ENCODE measurements around the gene RPUSD1. TPM values are rescaled to one million over a fixed set of nuclear protein-coding genes. Genes with fewer than 3 reads are reported as not detected.

RPUSD1 gene
- polyA plus RNA-seq, 3 donors = 29.5 to 38.1 (median 31.5) TPM

- no peak within 1 kb of the TSS for H3K4me3 ChIP-seq (replicated peaks in 1 of 3; ENCODE audit: low read depth in 2 of 3, low read length in 3 of 3)
- H4K20me1 ChIP-seq (ENCODE audit: insufficient read depth, low read length) = no peaks in the 10 kb centered on the region
- H3K27ac ChIP-seq (ENCODE audit: low read depth in 1 of 2, low read length in 2 of 2) = no peak within 1 kb of the TSS
- H3K36me3 ChIP-seq (replicated peaks in 1 of 2; ENCODE audit: control insufficient read depth in 1 of 2, insufficient read depth in 2 of 2, low read length in 2 of 2) = no peaks in the 10 kb centered on the region
- H3K27me3 ChIP-seq (ENCODE audit: control insufficient read depth in 2 of 2, insufficient read depth in 2 of 2, low read length in 2 of 2) = no peaks in the 10 kb centered on the region
- peak within 1 kb of the TSS in 3 of 7 donors; percentile 17 to 58 (median 46) for H3K27ac Mint-ChIP-seq
- H3K4me3 Mint-ChIP-seq = no peak within 1 kb of the TSS
- DNase-seq = no peak
- 85% methylated on average over 25 of the region's 37 CpGs for whole genome bisulfite sequencing (ENCODE audit: insufficient coverage)
- TF ChIP-seq, protein P1, sequence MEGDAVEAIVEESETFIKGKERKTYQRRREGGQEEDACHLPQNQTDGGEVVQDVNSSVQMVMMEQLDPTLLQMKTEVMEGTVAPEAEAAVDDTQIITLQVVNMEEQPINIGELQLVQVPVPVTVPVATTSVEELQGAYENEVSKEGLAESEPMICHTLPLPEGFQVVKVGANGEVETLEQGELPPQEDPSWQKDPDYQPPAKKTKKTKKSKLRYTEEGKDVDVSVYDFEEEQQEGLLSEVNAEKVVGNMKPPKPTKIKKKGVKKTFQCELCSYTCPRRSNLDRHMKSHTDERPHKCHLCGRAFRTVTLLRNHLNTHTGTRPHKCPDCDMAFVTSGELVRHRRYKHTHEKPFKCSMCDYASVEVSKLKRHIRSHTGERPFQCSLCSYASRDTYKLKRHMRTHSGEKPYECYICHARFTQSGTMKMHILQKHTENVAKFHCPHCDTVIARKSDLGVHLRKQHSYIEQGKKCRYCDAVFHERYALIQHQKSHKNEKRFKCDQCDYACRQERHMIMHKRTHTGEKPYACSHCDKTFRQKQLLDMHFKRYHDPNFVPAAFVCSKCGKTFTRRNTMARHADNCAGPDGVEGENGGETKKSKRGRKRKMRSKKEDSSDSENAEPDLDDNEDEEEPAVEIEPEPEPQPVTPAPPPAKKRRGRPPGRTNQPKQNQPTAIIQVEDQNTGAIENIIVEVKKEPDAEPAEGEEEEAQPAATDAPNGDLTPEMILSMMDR (IDR thresholded peaks at IDR 0.05) = no peak
- peaks cover 17% of the 10 kb centered on the region for H3K4me1 Mint-ChIP-seq
- no peak within 1 kb of the TSS for H3K9ac ChIP-seq (ENCODE audit: insufficient read depth, low read length, poor library complexity, severe bottlenecking)
- peaks cover 0 to 2% of the 10 kb centered on the region in 2 donors for H3K36me3 Mint-ChIP-seq
- no peaks in the 10 kb centered on the region for H3K9me3 ChIP-seq (replicated peaks in 1 of 2; ENCODE audit: control insufficient read depth in 1 of 2, insufficient read depth in 1 of 2, low read length in 2 of 2)
- H3K79me2 ChIP-seq (ENCODE audit: insufficient read depth, low read length) = no peaks in the 10 kb centered on the region
- intact Hi-C loops (cut with micrococcal nuclease) = no loop called here
- no peak within 1 kb of the TSS for H2AFZ ChIP-seq (ENCODE audit: insufficient read depth, low read depth, low read length, poor library complexity, severe bottlenecking)
- H3K27me3 Mint-ChIP-seq (ENCODE audit: low read depth in 3 of 3) = peaks cover 0 to 3% (median 2%) of the 10 kb centered on the region in 3 donors
- no peak within 1 kb of the TSS for H3K4me2 ChIP-seq (replicated peaks; ENCODE audit: extremely low read depth, low read length, poor library complexity, severe bottlenecking)
- peaks cover 16 to 17% of the 10 kb centered on the region in 2 donors for H3K4me1 ChIP-seq (ENCODE audit: control insufficient read depth in 1 of 2, insufficient read depth in 2 of 2, low read length in 2 of 2)
- peaks cover 0 to 4% (median 3%) of the 10 kb centered on the region in 7 donors for H3K9me3 Mint-ChIP-seq
Observed at GRCh38 chr16:760545-761343, 27.4 kb downstream of the RPUSD1 start, which contains the start of gene MSLN. MSLN (plus strand) TSS chr16:760734; CDS start chr16:762681, 1,947 bp downstream.

GRCh38 chr16:760065-760464 is 28.1 kb downstream of the RPUSD1 start:
- 96% methylated on average over 13 of the region's 15 CpGs for WGBS (ENCODE audit: insufficient coverage)
- no peak overlapping the region for H3K4me3 ChIP-seq (replicated peaks in 1 of 3; ENCODE audit: low read depth in 2 of 3, low read length in 3 of 3)
- Mint-ChIP-seq H3K9me3 (peaks cover 0 to 5% (median 3%) of the 10 kb centered on the region in 7 donors), H3K4me3 (no peak overlapping the region), H3K27me3 (ENCODE audit: low read depth in 3 of 3) (peaks cover 0 to 3% (median 3%) of the 10 kb centered on the region in 3 donors), H3K4me1 (peaks cover 19% of the 10 kb centered on the region), H3K27ac (peak overlapping the region in 2 of 7 donors; percentile 17 to 58), H3K36me3 (peaks cover 0 to 2% of the 10 kb centered on the region in 2 donors)
- TF ChIP-seq, protein P1 (IDR thresholded peaks at IDR 0.05) = no peak
- H3K27me3 ChIP-seq (ENCODE audit: control insufficient read depth in 2 of 2, insufficient read depth in 2 of 2, low read length in 2 of 2) = no peaks in the 10 kb centered on the region
- H3K79me2 ChIP-seq (ENCODE audit: insufficient read depth, low read length) = no peaks in the 10 kb centered on the region
- no peak overlapping the region for H3K9ac ChIP-seq (ENCODE audit: insufficient read depth, low read length, poor library complexity, severe bottlenecking)
- H3K9me3 ChIP-seq (replicated peaks in 1 of 2; ENCODE audit: control insufficient read depth in 1 of 2, insufficient read depth in 1 of 2, low read length in 2 of 2) = no peaks in the 10 kb centered on the region
- H3K4me2 ChIP-seq (replicated peaks; ENCODE audit: extremely low read depth, low read length, poor library complexity, severe bottlenecking) = no peak overlapping the region
- H2AFZ ChIP-seq (ENCODE audit: insufficient read depth, low read depth, low read length, poor library complexity, severe bottlenecking) = no peak overlapping the region
- H3K27ac ChIP-seq (ENCODE audit: low read depth in 1 of 2, low read length in 2 of 2) = no peak overlapping the region
- peaks cover 22 to 24% of the 10 kb centered on the region in 2 donors for H3K4me1 ChIP-seq (ENCODE audit: control insufficient read depth in 1 of 2, insufficient read depth in 2 of 2, low read length in 2 of 2)
- no peak for DNase-seq
- no peaks in the 10 kb centered on the region for H3K36me3 ChIP-seq (replicated peaks in 1 of 2; ENCODE audit: control insufficient read depth in 1 of 2, insufficient read depth in 2 of 2, low read length in 2 of 2)
- intact Hi-C loops (cut with micrococcal nuclease) = no loop called here
- no peaks in the 10 kb centered on the region for H4K20me1 ChIP-seq (ENCODE audit: insufficient read depth, low read length)

Data from CD14-positive monocyte (primary cell).